Dedifferentiated amniotic fluid mesenchymal stem cell (primary cell): ENCODE data around the gene GFPT2.
"Not testable (repeated sequence)": the region's sequence is repeated elsewhere in the genome, so short reads cannot be mapped to it uniquely, and the experiment has no call there.

ENCODE experiments used
- DNase-seq: peaks from one replicate; pipeline ENCODE4 v3.0.0-alpha.2; 2016; ENCODE audit errors: extremely low spot score

GFPT2 gene

DNA sequence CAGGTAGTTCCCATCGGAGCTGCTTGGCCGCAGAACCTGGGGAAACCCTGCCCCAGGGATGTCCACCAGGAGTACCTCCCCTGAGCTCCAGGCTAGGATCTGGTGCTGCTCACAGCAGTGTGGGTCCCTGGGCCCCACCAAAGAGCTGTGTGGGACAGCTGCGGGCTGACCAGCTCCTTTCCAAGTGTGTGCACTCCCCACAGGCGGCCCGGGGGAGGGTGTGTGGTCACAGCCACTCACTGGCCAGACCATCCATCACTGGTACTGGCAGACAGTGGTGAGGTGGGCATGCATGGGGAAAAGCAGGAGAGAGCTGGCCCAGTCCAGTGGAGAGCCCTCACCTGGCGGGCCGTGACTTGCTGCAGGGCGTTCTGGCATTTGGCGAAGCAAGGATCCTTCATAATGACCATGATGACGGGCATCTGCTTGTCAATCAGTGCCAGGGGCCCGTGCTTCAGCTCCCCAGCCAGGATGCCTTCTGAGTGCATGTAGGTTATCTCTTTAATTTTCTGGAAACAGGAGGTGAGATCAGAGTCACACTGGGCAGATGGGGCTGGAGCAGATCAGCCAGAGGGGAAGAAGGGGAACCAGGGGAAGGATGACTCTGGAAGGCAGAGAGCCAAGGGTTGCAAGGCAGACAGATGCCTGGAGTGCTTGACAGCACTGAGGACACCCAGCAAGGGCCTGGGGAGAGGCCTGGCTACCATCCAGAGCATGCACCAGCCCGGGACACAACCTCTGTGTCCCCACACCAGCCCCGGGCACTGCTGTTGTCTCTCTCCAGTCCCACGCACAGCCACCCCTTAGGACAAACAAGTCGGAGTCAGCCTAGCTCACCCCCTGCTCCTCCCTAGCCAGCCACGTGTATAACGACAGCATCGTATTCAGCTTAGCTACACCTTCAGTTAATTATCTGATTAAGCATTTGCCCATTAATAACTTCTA lies 48.4 kb downstream of the GFPT2 start:
- DNase-seq = no peak

DNA sequence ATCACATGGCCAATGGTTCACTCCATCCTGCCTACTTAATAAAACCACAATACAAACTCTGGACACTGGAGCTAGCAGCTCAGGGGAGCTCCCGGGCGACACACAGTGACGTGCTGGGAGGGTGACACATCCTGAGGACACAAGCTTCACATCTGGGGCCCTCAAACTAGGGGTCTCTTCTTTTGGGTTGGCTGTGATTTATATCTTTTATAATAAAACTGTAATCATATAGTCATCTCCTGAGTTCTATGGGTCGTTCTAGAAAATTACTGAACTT lies 49.2 kb downstream of the GFPT2 start:
- no peak for DNase-seq

DNA sequence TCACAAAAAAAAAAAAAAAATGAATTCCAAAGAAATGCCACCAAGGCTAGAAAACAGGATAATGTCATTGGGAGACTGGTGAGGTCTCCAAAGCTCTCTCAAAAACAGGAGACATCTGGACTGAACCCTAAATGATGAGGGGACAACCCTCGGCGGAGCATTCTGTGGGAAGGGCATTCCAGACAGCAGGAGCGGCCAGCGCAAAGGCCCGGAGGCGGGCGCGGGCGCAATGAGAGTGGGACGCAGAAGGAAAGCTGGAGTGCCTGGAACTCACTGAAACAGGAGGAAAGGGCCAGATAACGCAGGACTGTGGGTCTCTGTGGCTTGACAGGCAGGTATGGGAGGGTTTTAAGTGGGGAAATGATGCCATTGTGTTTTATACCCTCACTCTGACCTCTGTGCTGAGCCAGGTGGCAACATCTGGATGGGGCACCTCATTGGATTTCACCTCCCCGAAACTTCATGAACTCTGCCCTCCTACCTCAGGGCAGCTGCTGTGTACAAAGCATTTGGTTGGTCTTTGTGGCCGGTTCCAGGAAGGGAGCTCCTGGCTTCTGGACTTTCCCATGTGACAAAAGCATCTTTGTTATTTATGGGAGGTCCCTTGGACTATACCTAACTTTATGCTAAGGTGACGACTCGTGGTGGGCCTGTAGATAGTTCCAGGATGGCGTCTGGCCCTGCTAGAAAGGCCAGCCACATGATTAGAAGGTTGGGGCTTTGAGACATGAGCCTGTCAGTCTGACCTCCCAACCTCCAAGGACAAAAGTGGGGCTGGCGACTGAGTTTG lies 49.7 kb downstream of the GFPT2 start:
- DNase-seq = no peak

DNA sequence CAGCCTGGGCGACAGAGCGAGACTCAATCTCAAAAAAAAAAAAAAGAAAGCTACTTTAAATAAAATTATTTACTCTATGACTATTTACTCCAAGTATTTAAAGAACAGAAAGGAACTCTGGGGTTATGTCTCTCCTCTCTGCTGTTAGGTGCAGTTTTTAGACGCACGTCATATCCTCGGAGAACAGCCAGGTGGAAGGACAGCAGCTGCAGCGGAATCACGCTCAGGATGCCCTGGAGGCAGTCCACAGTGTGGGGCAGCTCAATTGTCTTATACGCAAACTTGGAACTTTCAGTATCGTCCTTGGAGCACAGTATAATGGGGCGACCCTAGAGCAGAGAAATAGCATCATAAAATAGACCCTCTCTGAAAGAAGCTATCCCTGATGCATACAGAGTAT lies 50.9 kb downstream of the GFPT2 start:
- no peak for DNase-seq

DNA sequence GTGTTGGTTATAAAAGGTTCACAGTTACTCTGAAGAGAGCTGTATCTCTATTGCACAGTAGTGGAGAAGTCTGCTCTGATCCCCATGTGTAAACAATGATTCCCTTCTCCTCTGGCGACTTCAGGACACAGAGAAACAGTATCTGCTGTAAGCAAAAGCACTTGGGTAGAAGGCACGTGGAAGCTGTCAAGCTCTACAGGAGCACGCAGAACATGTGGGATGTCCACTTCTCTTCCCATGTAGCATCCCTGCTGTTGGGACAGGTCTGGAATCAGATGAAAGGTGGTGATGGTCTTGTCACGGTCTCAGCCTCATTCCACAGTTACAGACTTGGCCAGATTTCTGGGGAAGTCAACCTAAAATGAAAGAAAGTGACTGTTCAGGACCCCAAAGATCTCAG lies 51.9 kb downstream of the GFPT2 start:
- DNase-seq = no peak

DNA sequence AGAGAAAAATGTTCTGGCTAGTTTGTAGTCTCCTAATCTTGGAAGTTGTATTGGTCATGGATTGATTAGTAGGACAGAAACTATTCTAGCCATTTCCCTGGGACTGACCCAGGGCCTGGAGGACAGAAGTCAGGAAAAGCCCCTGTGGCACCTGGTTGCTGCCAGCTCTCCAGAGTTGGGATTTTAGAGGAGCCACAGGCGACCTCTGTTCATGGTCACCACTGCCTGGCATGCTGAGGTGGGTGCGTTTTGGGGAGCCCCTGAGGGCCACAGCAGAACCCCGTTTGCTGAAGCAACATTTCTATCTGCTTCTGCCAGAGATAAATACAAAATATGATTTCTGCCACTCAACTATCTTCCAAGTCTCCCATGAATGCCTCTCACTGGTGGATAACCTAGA lies 53.6 kb downstream of the GFPT2 start:
- no peak for DNase-seq

DNA sequence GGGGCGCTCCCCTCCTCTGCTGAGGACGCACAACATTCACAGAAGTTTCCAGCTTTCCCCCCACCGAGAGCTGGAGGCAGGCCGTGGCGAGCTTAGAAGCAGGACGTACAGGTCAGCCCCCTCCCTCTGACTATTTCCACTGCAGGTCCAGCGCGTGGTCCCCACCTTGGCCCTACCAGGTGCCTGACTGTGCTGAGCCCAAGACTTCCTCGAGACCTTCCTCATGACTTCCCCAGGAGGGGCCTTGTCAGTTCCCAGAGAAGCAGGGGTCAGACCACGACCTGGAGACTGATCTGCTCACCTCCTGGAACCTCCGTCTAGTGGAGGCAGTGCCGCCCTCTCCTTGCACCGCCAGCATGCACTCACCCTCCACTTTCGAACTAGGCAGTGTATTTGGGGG lies 54.1 kb downstream of the GFPT2 start:
- DNase-seq = not testable (repeated sequence)

DNA sequence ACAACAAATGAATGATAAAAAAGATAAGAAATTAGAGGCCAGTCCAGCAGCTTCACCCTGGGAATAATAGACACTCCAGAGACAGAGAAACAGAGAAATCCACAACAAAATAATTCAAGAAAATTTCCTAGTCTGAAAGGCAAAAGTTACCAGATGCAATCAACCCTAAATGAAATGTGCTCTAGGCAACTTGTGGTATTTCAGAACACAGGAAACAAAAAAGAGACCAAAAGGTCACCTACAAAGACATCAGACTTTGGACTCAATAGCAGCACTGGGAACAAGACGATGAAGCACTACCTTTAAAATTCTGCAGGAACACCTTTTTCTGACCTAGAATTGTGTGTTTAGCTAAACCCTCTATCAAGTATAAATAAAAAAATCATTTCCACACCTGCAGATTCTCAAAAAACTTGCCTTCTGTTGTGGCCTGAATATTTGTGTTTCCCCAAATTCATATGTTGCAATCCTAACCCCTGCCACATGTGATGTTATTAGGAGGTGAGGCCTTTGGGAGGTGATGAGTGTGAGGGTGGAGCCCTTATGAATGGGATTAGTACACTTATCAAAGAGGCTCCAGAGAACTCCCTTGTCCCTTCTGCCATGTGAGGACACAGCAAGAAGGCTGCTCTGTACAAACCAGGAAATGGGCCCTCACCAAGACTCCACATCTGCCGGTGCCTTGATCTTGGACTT lies 55.4 kb downstream of the GFPT2 start:
- DNase-seq = no peak

DNA sequence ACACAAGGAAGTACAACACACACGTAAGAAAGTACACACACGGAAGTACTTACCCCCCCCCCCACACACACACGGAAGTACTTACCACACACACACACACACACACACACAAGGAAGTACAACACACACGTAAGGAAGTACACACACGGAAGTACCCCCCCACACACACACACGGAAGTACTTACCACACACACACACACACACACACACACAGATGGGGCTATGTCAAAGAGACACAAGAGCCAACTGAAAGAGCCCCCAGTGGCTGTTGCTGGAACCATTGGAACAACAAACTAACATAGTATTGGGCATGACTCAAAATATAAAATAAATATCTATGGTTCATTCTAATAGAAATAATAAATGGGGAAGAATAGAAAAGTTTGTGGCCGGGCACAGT lies 56.4 kb downstream of the GFPT2 start:
- DNase-seq = no peak

DNA sequence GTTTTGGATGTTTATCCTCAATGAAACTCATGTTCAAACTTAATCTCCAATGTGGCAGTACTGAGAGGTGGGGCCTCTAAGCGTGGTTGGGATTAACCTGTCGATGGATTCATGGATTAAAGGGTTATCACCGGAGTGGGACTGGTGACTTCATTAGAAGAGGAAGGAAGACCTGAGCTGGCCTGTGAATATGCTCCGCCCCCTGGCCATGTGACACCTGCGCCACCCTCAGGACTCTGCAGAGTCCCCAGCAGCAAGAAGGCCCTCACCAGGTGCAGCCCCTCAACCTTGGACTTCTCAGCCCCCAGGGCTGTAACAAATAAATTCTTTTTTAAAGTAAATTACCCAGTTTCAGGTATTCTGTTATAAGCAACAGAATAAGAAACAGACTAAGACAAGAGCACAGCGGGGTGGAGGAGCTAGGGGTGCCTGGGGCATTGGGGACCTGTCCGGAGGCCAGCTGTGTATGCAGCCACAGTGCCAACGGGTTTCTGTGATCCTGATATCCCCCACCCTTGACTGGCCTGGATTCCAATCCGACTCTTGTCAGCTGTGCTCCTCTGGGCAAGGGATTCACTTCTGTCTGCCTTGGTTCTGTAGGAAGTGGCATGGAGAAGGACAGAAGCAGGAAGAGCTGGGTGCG lies 58.1 kb downstream of the GFPT2 start:
- DNase-seq = no peak

DNA sequence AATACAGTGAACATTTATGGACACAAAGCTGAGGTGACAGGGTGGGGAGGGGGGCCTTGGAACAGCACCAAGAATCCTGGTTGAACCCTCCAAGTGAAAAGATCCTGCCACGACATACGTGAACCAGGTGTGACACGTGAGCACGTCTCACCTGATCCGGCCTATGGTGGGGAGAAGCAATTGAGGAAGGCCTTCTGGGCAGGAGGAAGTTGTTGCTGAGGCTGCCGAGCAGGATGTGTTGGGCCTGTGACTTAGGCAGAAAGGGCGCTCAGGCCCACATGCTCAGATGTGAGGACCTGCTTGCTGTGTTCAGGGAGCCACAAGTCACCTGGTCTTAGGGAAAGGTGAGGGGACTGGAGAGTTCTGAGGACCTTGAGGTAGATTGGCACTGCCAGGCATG lies 58.7 kb downstream of the GFPT2 start:
- no peak for DNase-seq

DNA sequence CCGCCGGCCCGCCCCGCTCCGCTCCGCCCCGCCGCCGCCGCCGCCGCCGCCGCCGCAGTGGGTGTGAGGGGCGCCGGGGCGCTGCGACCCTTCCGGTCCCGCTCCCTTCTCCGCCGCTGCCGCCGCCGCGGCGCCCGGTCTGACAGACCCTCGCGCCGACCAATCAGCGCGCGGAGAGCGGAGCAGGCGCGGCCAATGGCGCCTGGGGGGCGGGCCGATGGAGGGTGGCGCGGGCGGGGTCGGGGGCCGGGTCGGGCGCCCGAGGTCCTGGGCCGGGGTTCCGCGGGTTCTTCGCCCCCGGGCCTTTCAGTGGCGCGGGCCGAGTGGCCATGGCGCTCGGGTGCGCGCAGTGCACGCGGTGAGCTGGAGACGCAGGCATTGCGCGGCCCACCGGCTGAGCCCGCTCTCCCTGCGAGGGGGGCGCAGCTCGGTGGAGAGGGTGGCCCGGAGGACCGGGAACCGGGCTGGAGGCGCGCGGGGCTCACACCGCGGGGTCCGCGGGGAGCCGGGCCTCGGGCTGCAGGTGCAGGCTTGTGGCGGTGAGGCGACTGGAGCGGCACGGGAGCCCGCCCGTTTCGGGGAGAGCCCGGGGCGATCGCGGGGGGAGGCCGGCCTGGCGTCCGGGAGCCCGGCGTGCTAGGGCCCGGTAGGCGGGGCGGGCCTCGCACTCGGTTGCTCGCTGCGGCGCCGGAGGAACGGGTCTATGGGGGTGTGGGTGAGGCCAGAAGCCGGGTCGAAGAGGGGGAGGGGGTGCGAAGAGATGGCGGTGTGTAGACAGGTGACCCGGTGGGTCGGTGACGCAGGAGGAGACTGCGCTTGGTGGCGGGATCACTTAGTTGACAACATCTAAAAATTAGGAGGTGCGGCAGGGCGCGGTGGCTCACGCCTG lies 60.9 kb downstream of the GFPT2 start, which contains the start of gene MAPK9:
MAPK9 (minus strand) TSS at position 141 of the 889 bp plus-strand sequence. CDS start 11,522 bp downstream, outside the sequence.
- DNase-seq = peak; percentile 41

DNA sequence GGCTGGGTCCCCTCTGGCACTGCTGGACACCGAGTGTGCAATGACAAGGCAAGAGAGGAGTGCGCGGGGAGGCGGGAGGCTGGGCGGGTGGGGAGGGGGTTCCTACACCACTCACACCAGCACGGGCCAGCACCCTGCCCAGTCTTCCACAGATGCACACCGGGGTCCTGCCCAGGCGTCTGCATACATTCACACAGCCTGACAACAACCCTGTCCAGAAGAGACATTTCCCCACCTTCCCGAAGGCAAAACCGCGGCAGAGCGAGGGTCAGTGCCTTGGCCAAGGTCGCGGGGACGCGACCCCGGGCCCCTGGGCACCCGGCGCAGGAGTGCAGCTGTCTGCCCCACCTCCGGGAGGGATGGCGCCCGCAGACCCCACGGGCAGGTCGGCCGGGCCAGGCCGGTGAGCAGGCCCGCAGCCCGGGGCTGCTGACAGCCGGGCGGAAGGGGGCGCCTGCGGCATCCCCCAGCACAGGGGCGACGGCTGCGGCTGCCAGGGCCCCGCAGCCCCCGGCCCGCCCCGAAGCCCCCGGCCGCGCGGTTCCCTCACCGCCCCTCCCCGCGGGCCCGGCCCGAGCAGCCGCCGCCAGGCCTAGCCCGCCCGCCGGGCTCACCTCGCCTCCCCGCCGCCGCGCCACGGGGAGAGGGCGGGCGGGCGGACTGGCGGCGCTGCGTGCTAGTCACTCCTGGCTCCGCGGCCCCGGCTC lies 61.7 kb downstream of the GFPT2 start:
- DNase-seq = no peak

DNA sequence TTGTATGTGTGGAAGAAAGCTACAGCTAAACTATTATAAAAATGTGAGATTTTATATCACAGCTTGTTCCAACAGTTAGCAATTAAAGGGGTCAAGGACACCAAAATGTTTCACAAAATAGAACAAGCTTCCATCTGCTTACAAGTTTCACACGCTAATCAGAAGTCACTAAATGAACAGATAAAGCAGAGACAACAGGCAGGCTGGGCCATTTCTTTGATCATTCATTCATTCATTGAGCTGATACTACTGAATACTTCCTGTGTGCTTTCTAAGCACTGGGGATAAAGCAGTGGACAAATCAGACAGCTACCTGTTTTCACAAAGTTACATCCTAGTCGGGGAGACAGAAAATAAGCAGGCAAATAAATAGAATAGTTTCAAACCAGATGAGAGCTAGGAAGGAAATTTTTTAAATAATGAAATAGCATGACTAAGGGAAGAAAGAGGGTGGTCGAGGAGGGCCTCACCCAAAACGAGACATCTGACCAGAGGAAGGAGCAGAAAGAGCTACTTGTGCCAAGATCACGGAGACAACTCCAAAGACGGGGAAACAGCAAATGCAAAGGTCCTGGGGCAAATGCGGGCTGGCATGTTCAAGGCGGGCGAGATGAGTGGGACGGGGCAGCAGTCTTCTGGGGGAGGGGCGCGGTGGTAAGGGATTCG lies 62.4 kb downstream of the GFPT2 start:
- no peak for DNase-seq

DNA sequence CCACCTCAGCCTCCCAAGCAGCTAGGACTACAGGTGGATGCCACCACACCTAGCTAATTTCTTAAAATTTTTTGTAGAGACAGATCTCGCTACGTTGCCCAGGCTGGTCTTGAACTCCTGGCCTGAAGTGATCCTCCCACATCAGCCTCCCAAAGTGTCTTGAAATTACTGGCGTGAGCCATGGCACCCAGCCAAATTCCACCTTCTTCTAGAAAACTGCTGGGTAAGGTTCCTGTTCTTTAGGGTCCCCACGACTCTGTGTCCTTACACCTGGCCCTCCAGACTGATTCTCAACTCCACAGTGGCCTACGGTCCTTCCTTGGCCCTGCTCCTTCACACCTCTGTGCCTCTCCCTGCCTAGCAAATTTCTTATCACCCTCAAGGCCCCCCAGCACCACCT lies 63.2 kb downstream of the GFPT2 start:
- no peak for DNase-seq

DNA sequence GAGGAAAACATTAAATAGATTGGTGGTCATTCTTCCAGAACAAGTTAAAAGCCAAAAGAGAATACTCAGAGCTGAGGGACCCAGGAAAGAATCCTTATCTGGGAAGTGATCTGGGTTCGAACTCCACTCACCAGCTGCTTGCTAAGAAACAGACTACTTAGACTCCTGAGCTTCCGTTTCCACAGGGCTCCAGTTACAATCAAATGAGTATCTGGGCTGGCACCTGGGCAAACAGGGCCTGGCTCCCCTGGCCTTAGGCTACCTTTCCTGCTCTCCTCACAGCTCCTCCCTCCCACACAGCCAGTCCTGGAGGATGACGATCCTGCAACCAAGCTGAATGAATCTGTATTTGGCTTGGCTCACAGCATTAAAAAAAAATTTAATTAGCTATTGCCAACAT lies 63.7 kb downstream of the GFPT2 start:
- no peak for DNase-seq

DNA sequence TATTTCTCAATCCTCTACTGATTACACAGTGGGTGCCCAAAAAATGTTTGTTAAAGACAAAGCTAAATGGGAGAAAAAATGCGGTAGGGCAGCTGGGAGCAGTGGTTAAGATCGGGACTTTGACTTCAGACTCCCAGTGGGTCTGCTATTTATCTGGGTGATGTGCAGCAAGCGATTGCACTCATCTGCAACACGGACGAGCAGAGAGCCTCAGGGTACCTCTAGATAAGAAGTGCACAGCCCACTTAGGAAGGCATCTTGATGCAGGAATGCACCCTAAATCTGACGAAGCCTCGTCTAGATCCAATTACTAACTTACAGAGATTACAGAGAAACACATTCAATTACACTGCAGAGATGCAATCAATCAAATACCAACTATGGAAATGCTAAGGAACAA lies 65.3 kb downstream of the GFPT2 start:
- no peak for DNase-seq

DNA sequence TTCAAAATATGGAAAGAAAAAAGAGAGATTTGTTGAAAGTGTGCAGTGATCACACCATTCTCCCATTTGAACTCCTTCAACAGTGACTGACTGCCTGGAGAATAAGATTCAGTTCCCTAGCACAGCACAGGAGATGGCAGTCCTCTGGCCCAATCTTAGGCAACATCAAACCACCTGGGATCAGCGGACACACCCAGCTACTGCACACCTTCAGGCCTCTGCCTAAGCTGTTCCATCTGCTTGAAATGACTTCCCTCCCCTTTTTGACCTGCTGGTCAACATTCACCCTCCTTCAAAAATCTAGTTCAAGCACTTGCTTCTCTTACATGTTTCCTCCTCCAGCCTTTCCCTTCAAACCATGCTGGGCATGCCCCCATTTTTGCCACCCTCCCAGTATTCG lies 65.7 kb downstream of the GFPT2 start:
- no peak for DNase-seq

DNA sequence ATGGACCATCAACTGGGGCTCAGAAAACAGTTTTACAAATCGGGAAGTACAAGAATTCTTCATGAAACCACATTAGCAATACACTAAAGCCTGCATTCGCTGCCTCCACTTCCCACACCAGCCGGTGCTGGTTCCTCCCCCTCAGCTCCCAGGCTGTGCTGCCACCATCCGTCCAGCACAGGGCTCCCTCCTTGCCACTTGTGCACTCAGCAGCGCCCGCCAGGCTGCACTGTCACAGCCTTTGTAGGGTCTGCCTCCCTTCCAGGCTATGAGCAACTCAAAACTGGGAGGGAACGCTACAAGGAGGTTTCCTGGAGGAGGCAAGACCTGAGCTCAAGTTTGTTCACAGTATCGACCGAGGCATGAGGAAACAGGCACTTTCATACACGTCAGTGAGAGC lies 69.0 kb downstream of the GFPT2 start:
- DNase-seq = no peak
